ENCODE data around the gene TMEM101. TPM values are rescaled to one million over a fixed set of nuclear protein-coding genes. Genes with fewer than 3 reads are reported as not detected.

TMEM101 gene
- total RNA-seq, 4 donors from 2014 or later: 1.5 to 76.1 (median 49.8) TPM

DNA sequence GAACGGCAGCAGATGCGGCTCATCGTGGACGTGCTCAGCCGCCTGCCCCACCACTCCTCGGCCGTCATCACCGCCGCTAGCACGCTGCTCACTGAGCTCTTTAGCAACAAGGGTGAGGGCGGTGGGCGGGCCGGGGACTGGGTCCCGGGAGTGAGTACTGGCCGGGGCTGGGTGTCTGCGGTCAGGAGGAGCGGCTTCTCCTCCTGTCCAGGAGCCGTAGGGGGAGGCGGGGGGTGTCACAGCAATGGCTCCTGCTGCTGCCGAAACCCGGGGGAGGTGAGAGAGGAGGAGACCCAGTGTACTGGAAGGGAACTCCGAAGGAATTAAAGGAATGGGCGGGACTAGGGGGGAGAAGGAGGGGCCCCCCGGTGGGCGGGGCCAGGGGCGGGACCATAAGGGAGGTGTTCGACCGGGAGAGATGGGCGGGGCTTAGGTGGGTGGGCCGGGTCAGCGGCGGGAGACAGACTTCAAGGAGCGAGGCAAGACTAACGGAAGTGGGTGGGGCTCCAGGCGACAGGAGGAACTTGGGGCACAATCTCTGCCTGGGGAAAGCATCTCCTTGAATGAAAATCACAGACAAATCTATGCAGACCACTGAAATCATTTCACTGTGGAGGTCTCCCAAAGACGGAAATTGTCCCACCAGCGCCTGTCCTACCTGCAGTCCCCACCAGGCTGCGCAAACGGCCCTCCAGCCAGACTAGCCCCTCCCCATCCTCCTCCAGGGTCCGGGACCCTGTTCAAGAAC, 8.0 kb downstream of the TMEM101 start:
- peak overlapping the region; percentile 45 to 47 for H3K4me3 ChIP-seq
- peaks cover 0 to 27% of the 10 kb centered on the region in 2 donors for H3K4me1 ChIP-seq
- H3K27ac ChIP-seq: peak overlapping the region; percentile 36 to 44
- peaks cover 11 to 21% of the 10 kb centered on the region in 2 donors for H3K27me3 ChIP-seq
- TF ChIP-seq POLR2A (IDR thresholded peaks at IDR 0.05): peak; percentile 33 to 43
- TF ChIP-seq, protein P1, sequence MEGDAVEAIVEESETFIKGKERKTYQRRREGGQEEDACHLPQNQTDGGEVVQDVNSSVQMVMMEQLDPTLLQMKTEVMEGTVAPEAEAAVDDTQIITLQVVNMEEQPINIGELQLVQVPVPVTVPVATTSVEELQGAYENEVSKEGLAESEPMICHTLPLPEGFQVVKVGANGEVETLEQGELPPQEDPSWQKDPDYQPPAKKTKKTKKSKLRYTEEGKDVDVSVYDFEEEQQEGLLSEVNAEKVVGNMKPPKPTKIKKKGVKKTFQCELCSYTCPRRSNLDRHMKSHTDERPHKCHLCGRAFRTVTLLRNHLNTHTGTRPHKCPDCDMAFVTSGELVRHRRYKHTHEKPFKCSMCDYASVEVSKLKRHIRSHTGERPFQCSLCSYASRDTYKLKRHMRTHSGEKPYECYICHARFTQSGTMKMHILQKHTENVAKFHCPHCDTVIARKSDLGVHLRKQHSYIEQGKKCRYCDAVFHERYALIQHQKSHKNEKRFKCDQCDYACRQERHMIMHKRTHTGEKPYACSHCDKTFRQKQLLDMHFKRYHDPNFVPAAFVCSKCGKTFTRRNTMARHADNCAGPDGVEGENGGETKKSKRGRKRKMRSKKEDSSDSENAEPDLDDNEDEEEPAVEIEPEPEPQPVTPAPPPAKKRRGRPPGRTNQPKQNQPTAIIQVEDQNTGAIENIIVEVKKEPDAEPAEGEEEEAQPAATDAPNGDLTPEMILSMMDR (IDR thresholded peaks at IDR 0.05): peak; percentile 13 to 66 (median 47)
- intact Hi-C loops (cut with DNase I; ENCODE audit: low total_unique reads): no loop called here
- peak; percentile 96 to 99 for DNase-seq
- no peaks in the 10 kb centered on the region for H3K36me3 ChIP-seq
- H3K9me3 ChIP-seq: no peaks in the 10 kb centered on the region

DNA sequence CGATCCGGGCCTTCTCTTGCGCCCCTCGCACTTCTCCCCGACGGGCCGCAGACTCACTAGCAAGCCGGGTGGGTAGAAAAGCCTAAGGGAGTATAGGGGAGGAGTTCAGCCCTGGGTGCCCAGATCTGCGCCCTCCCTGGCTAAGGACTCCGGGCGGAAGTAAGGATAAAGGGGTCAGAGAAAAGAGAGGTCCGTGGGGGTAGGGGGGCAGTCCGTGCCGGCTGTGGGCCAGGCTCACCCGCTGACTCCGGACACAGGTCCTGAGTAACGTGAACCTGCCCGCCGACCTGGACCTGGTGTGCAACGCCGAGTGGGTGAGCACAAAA, 8.5 kb downstream of the TMEM101 start:
- no peak for DNase-seq
- H3K27me3 ChIP-seq: peaks cover 11 to 21% of the 10 kb centered on the region in 2 donors
- peak overlapping the region; percentile 36 to 44 for H3K27ac ChIP-seq
- intact Hi-C loops (cut with DNase I; ENCODE audit: low total_unique reads): no loop called here
- peak overlapping the region; percentile 45 to 47 for H3K4me3 ChIP-seq
- TF ChIP-seq POLR2A (IDR thresholded peaks at IDR 0.05): no peak
- TF ChIP-seq, protein P1 (IDR thresholded peaks at IDR 0.05): no peak
- H3K4me1 ChIP-seq: peaks cover 0 to 27% of the 10 kb centered on the region in 2 donors
- H3K9me3 ChIP-seq: no peaks in the 10 kb centered on the region
- no peaks in the 10 kb centered on the region for H3K36me3 ChIP-seq

DNA sequence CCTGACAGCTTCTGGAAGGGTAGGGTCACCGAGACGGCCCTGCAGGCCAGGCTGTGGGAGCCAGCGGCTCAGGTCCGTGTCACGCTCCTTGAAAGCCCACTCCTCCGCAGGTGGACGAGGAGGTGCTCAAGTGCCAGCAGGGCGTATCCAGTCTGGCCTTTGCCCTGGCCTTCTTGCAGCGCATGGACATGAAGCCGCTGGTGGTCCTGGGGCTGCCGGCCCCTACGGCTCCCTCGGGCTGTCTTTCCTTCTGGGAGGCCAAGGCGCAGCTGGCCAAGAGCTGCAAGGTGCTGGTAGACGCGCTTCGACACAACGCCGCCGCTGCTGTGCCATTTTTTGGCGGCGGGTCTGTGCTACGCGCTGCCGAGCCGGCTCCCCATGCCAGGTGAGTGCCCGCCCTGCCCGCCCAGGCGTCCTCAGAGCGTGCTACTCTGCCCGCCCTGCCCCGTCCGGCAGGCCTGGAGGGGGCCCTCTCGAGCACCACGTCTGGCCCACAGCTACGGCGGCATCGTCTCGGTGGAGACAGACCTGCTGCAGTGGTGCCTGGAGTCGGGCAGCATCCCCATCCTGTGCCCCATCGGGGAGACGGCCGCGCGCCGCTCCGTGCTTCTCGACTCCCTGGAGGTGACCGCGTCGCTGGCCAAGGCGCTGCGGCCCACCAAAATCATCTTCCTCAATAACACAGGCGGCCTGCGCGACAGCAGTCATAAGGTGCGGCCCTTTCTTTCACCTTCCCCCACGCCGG, 9.1 kb downstream of the TMEM101 start:
- TF ChIP-seq POLR2A (IDR thresholded peaks at IDR 0.05): no peak
- TF ChIP-seq, protein P1 (IDR thresholded peaks at IDR 0.05): no peak
- H3K4me1 ChIP-seq: peaks cover 0 to 27% of the 10 kb centered on the region in 2 donors
- peaks cover 11 to 21% of the 10 kb centered on the region in 2 donors for H3K27me3 ChIP-seq
- DNase-seq: no peak
- H3K9me3 ChIP-seq: no peaks in the 10 kb centered on the region
- intact Hi-C loops (cut with DNase I; ENCODE audit: low total_unique reads): no loop called here
- H3K4me3 ChIP-seq: peak overlapping the region; percentile 45 to 47
- peak overlapping the region in 1 of 2 donors; percentile 36 for H3K27ac ChIP-seq
- no peaks in the 10 kb centered on the region for H3K36me3 ChIP-seq

DNA sequence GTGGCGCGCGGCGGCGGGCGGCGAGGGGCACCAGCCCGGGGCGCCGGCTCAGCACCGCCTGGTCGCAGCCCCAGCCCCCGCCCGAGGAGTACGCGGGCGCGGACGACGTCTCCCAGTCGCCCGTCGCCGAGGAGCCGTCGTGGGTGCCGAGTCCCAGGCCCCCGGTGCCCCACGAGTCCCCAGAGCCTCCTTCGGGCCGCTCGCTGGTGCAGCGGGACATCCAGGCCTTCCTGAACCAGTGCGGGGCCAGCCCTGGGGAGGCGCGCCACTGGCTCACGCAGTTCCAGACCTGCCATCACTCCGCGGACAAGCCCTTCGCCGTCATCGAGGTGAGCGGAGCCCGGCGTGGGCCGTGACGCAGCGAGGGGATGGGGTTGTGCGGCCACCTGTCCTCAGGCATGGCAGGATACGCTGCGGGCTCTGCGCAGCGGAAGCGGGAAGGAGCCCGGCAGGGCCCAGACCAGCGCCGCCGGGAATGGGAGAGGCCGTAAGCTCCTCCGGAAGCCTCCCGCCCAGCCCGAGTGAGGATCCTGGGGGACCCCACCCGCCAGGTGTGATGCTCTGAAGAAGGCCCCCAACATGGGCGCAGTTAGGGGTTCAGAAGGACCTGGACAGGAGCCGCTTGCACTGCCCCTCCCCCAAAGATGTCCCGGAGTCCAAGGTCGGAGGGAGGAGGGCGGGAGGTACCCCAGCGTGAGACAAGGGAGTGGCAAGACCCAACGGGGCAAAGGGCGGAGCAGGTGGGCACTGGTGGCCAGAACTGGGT, 9.8 kb downstream of the TMEM101 start:
- peak overlapping the region in 1 of 2 donors; percentile 9 for H3K4me3 ChIP-seq
- intact Hi-C loops (cut with DNase I; ENCODE audit: low total_unique reads): no loop called here
- no peak overlapping the region for H3K27ac ChIP-seq

DNA sequence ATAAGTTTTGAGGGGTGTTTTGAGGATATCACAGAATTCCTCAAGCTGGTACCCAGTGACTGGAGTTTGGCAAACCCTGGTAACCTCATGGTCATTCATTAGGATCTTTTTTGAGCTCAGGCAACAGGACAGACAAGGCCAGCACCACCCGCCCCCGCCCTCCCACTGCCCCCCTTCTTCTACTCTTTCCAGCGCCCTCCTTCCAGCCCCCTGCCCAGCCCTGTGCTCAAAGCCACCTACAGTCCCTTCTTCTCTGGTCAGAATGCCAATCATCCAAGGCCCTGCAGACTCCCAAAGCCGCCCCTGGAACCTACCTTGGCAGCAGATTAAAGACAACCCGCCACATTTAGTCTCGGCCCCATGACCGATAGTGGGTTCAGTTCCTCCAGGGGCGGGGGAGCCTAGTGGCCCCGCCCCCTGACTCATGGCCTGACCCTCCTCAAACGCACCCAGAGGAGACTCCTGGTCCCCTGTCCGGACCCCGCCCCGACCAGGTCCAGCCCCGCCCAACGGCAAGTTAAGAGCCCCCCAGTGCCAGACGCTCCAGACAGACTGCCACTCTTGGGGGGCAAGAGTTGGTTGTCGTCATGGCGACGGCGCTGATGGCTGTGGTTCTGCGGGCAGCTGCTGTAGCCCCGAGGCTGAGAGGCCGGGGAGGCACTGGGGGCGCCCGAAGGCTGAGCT, 10.5 kb downstream of the TMEM101 start, which contains the start of gene NAGS:
TSS of gene NAGS (plus strand) at position 546 of the 684 bp plus-strand sequence. CDS start at position 588, 42 bp downstream.
- no peaks in the 10 kb centered on the region for H3K9me3 ChIP-seq
- peaks cover 11 to 21% of the 10 kb centered on the region in 2 donors for H3K27me3 ChIP-seq
- no peak within 1 kb of the TSS for H3K27ac ChIP-seq
- DNase-seq: no peak
- intact Hi-C loops (cut with DNase I; ENCODE audit: low total_unique reads): no loop called here
- H3K36me3 ChIP-seq: no peaks in the 10 kb centered on the region
- TF ChIP-seq, protein P1 (IDR thresholded peaks at IDR 0.05): no peak
- TF ChIP-seq POLR2A (IDR thresholded peaks at IDR 0.05): no peak
- H3K4me3 ChIP-seq: peak within 1 kb of the TSS in 1 of 2 donors; percentile 9
- peaks cover 0 to 27% of the 10 kb centered on the region in 2 donors for H3K4me1 ChIP-seq

More for the DNA sequence above, 9.8 kb downstream of the TMEM101 start:
- DNase-seq: peak in 1 of 2 donors; percentile 23
- H3K9me3 ChIP-seq: no peaks in the 10 kb centered on the region
- H3K36me3 ChIP-seq: no peaks in the 10 kb centered on the region
- peaks cover 11 to 21% of the 10 kb centered on the region in 2 donors for H3K27me3 ChIP-seq
- peaks cover 0 to 27% of the 10 kb centered on the region in 2 donors for H3K4me1 ChIP-seq
- no peak for TF ChIP-seq POLR2A (IDR thresholded peaks at IDR 0.05)
